Thyroid gland (tissue), 4 donors: Measurements from ENCODE around the gene SIAH1. TPM values are rescaled to one million over a fixed set of nuclear protein-coding genes. Genes with fewer than 3 reads are reported as not detected.

Experiments
- DNase-seq, 2 donors: peaks; one replicate each; pipeline ENCODE4 v3.0.0-alpha.2; 2019
- H3K27ac ChIP-seq, 3 donors: fragments of 200-600 bp; sonication (generic); 1 replicate in 2 of 3; 2 replicates in 1 of 3; pipeline ENCODE4 v1.5.1; 2016 to 2019; ENCODE audit warnings: mild to moderate bottlenecking in 1 of 3, moderate library complexity in 1 of 3
- H3K27me3 ChIP-seq: fragments of 200-600 bp; sonication (generic); one replicate; pipeline ENCODE4 v1.5.1; 2019
- H3K36me3 ChIP-seq, 2 donors: fragments of 200-600 bp; sonication (generic); one replicate each; pipeline ENCODE4 v1.5.1; 2016 to 2019
- H3K4me1 ChIP-seq, 2 donors: fragments of 200-600 bp; sonication (generic); one replicate each; pipeline ENCODE4 v1.5.1; 2017 to 2019
- H3K4me3 ChIP-seq, 3 donors: fragments of 200-600 bp; sonication (generic); replicated peaks in 1 of 3; 1 replicate in 2 of 3; 2 replicates in 1 of 3; pipeline ENCODE4 v1.5.1; 2016; ENCODE audit warnings: mild to moderate bottlenecking in 1 of 3
- H3K9me3 ChIP-seq: fragments of 200-600 bp; sonication (generic); one replicate; pipeline ENCODE4 v1.5.1; 2017
- CTCF ChIP-seq, 6 experiments: fragments of 200-600 bp in 3 of 6; fragments of 450-650 bp in 3 of 6; sonication (generic) in 3 of 6; IDR thresholded peaks; one replicate each; pipeline ENCODE4 v1.5.1; 2016 to 2019; ENCODE audit warnings: antibody characterized with exemption in 6 of 6, mild to moderate bottlenecking in 2 of 6, inconsistent platforms in 1 of 6, moderate library complexity in 1 of 6
- POLR2A ChIP-seq, 2 donors: fragments of 450-650 bp; IDR thresholded peaks; one replicate each; pipeline ENCODE4 v1.6.1; 2017; ENCODE audit warnings: antibody characterized with exemption in 2 of 2, mild to moderate bottlenecking in 2 of 2, moderate library complexity in 1 of 2
- WGBS, 2 donors: methylation state at CpG; one replicate each; pipeline ENCODE4 v1.1.5; 2017; 5-methylcytosine and 5-hydroxymethylcytosine counted together
- intact Hi-C: fragments of 100-400 bp; cut with DNase I; formaldehyde crosslinking; loops from one replicate; pipeline ENCODE4 v1.15.1; 2023
- total RNA-seq, 4 donors: library from RNA; depleted of rRNA; stranded (reverse); fragments of >200 nt; gene quantifications; one replicate each; pipeline ENCODE4 v1.2.3, GENCODE V29; 2016

SIAH1 gene
- total RNA-seq, 4 donors from 2014 or later: 23.9 to 45.8 (median 34.4) TPM

DNA sequence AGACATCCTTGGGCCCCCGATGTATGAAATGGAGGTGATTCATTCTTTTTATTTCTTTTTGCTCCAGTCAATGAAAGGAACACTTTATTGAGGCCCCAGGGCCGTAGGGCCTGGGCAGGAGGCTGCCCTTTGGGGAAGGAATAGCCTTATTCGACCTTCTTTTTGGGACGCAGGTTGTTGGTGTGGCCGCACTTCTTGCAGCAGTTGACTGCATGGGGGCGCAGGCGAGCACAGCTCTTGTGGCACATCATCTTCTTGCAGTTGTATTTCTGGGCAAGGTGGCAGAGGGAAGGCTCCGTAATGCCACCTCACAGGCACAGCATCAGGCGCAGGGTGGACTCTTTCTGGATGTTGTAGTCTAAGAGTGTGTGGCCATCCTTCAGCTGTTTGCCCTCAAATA, 50.9 kb downstream of the SIAH1 start:
- H3K9me3 ChIP-seq: no peaks in the 10 kb centered on the region
- H3K4me3 ChIP-seq: no peak overlapping the region
- 86 to 91% methylated on average over 9 of the region's 9 CpGs for WGBS, 2 donors
- H3K4me1 ChIP-seq: peaks cover 0 to 4% of the 10 kb centered on the region in 2 donors
- peaks cover 13 to 14% of the 10 kb centered on the region in 2 donors for H3K36me3 ChIP-seq
- no peak for DNase-seq
- H3K27me3 ChIP-seq: no peaks in the 10 kb centered on the region
- intact Hi-C loops: no loop called here
- TF ChIP-seq POLR2A (IDR thresholded peaks at IDR 0.05) (no peak), CTCF (IDR thresholded peaks at IDR 0.05) (no peak)
- H3K27ac ChIP-seq: no peak overlapping the region

DNA sequence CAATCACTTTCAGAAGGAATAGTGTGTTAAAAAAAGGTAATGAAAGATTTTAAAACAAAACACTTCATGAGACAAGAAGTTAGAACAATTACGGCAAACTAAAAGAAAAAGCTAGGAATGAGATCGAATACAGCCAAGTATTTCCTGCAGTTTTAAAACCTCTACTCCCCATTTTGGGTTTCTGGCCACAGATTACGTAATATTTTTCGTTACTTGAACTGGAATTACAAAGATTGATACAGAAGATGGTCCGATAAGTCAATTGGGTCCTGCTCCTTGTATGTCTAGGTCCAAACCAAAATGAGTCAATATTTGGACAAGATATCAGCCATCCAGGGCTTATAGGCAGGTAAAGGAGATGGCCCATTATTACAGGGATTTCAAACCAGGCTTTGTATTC, 52.2 kb downstream of the SIAH1 start:
- Histone ChIP-seq H3K4me1 (peaks cover 0 to 4% of the 10 kb centered on the region in 2 donors), H3K27ac (no peak overlapping the region), H3K36me3 (peaks cover 13 to 14% of the 10 kb centered on the region in 2 donors), H3K27me3 (no peaks in the 10 kb centered on the region), H3K9me3 (no peaks in the 10 kb centered on the region), H3K4me3 (no peak overlapping the region)
- intact Hi-C loops: no loop called here
- TF ChIP-seq POLR2A (IDR thresholded peaks at IDR 0.05) (no peak), CTCF (IDR thresholded peaks at IDR 0.05) (no peak)
- WGBS, 2 donors: 94 to 96% methylated on average over 5 of the region's 5 CpGs
- no peak for DNase-seq

DNA sequence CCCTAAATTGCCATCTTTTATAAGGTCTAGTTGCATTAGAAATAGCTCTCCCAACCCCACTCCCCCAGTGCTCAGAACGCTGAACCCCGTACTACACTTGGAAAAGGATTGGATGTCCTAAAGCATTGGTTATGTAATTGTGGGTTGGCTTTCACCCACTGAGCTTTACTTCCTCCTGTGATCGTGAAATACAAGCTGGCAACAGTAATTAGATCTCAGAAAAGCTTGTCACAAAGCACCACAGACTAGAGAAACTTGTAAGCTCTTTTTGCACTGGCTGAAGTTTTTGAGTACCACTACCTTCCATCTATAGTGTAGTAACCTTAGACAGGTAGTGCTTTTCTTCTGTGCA, 54.4 kb downstream of the SIAH1 start:
- intact Hi-C loops: no loop called here
- H3K4me1 ChIP-seq: peaks cover 0 to 4% of the 10 kb centered on the region in 2 donors
- H3K27me3 ChIP-seq: no peaks in the 10 kb centered on the region
- H3K4me3 ChIP-seq: no peak overlapping the region
- H3K36me3 ChIP-seq: peaks cover 13 to 14% of the 10 kb centered on the region in 2 donors
- 57% methylated on average over 3 of the region's 3 CpGs for WGBS, 2 donors
- no peak for TF ChIP-seq POLR2A (IDR thresholded peaks at IDR 0.05)
- TF ChIP-seq CTCF (IDR thresholded peaks at IDR 0.05): no peak
- DNase-seq: no peak
- H3K27ac ChIP-seq: no peak overlapping the region
- H3K9me3 ChIP-seq: no peaks in the 10 kb centered on the region

- no peak overlapping the region for H3K27ac ChIP-seq
- no peaks in the 10 kb centered on the region for H3K27me3 ChIP-seq
- intact Hi-C loops: no loop called here
- H3K36me3 ChIP-seq: peaks cover 13% of the 10 kb centered on the region in 2 donors
- no peak overlapping the region for H3K4me3 ChIP-seq
- H3K9me3 ChIP-seq: no peaks in the 10 kb centered on the region
- 93 to 96% methylated on average over 2 of the region's 2 CpGs for WGBS, 2 donors
- peaks cover 0 to 4% of the 10 kb centered on the region in 2 donors for H3K4me1 ChIP-seq
- no peak for TF ChIP-seq POLR2A (IDR thresholded peaks at IDR 0.05)
- TF ChIP-seq CTCF (IDR thresholded peaks at IDR 0.05): no peak
- no peak for DNase-seq
Measured at GRCh38 chr16:48330189-48330840, 54.9 kb downstream of the SIAH1 start.

DNA sequence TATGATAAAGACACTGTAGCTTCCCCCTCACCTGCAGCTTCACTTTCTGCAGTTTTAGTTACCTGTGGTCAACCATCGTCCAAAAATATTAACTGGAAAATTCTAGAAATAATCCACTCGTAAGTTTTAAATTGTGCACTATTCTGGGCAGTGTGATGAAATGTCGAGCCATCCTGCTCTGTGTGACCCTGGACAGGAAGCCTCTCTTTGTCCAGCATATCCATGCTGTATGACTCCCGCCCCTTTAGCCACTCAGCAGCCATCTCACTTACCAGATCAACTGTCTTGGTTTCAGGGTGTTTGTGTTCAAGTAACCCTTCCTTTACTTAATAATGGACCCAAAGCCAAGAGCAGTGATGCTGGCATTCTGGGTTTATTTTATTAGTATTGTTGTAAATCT, 56.1 kb downstream of the SIAH1 start:
- no peak for DNase-seq
- intact Hi-C loops: no loop called here
- H3K4me3 ChIP-seq: no peak overlapping the region
- no peak overlapping the region for H3K27ac ChIP-seq
- WGBS, 2 donors: 77 to 85% methylated on average over 4 of the region's 4 CpGs
- TF ChIP-seq CTCF (IDR thresholded peaks at IDR 0.05) (no peak), POLR2A (IDR thresholded peaks at IDR 0.05) (no peak)
- H3K36me3 ChIP-seq: peaks cover 1 to 2% of the 10 kb centered on the region in 2 donors
- H3K27me3 ChIP-seq: no peaks in the 10 kb centered on the region
- peaks cover 0 to 7% of the 10 kb centered on the region in 2 donors for H3K4me1 ChIP-seq
- no peaks in the 10 kb centered on the region for H3K9me3 ChIP-seq
